GM18511 (cell line): Measurements from ENCODE around the gene ZNF181.

Experiments
- ATAC-seq: cut with Tn5 transposase; IDR thresholded peaks from one replicate; pipeline ENCODE4 v1.9.1; 2021; ENCODE audit warnings: mild to moderate bottlenecking, moderate library complexity; ENCODE audit not compliant: unreplicated experiment

The ZNF181 gene

GRCh38 chr19:34744896-34745690 is 11.1 kb downstream of the ZNF181 start:
- no peak for ATAC-seq

- ATAC-seq, result no peak
These were observed 23.4 kb downstream of the ZNF181 start for GRCh38 chr19:34757441-34757840.

- ATAC-seq, result no peak
These were observed 25.3 kb downstream of the ZNF181 start for GRCh38 chr19:34759218-34759917.

- ATAC-seq, result no peak
These were observed 32.3 kb downstream of the ZNF181 start for GRCh38 chr19:34766386-34766785.

- no peak for ATAC-seq
These were observed 33.9 kb downstream of the ZNF181 start for GRCh38 chr19:34767951-34768350.

- ATAC-seq, result peak; percentile 98
These were observed 38.9 kb downstream of the ZNF181 start, which contains the start of gene ZNF599 for GRCh38 chr19:34772697-34773554. Gene ZNF599 (minus strand): TSS chr19:34773215. CDS start chr19:34772841, 374 bp downstream.

GRCh38 chr19:34773555-34773864 is 39.5 kb downstream of the ZNF181 start:
- no peak for ATAC-seq

GRCh38 chr19:34774857-34775256 is 40.8 kb downstream of the ZNF181 start:
- ATAC-seq, result no peak

- no peak for ATAC-seq
These were observed 44.3 kb downstream of the ZNF181 start for GRCh38 chr19:34778342-34778741.

- no peak for ATAC-seq
These were observed 45.6 kb downstream of the ZNF181 start for GRCh38 chr19:34779652-34780051.

GRCh38 chr19:34786236-34786635 is 52.2 kb downstream of the ZNF181 start:
- ATAC-seq, result no peak

GRCh38 chr19:34787059-34787824 is 53.2 kb downstream of the ZNF181 start:
- no peak for ATAC-seq

- no peak for ATAC-seq
These were observed 54.0 kb downstream of the ZNF181 start for GRCh38 chr19:34788074-34788473.

GRCh38 chr19:34793565-34793964 is 59.5 kb downstream of the ZNF181 start:
- no peak for ATAC-seq

GRCh38 chr19:34794066-34794960 is 60.3 kb downstream of the ZNF181 start:
- no peak for ATAC-seq
